ENCODE data around the gene SUGCT. TPM values are rescaled to one million over a fixed set of nuclear protein-coding genes. Genes with fewer than 3 reads are reported as not detected.

Gene SUGCT
- total and polyA plus RNA-seq, 4 donors, result 37.9 to 152 (median 53.2) TPM

DNA sequence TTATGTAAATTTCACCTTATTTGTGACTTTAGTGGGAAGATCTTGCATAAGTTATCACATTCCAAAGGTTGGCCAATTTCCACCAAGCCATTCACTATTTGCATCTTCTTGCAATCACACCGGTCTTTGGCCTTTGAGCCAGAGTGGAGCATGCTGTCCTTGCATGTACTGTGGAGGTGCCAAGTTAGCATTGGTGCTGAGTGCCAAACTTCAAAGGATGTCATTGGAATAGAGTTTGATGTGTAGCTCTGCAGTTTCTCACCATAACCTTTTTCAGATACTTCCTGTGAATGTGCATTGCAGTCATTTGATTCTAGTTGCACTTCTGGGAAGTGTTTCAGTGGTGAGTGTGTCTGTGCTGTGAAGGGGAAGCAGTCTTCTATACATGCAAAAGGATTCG is 620.6 kb downstream of the SUGCT start:
- ATAC-seq (ENCODE audit: low FRiP score) (no peak), DNase-seq (no peak)
- peaks cover 0 to 4% of the 10 kb centered on the region in 2 donors for H3K4me1 ChIP-seq (ENCODE audit: control insufficient read depth in 1 of 2, insufficient read depth in 2 of 2, low read length in 2 of 2)
- no peak overlapping the region for H3K4me3 ChIP-seq (ENCODE audit: low read length in 2 of 2)
- intact Hi-C loops (cut with DNase I), result no loop called here
- 64 to 72% methylated on average over 2 of the region's 2 CpGs for WGBS, 2 donors
- H3K36me3 ChIP-seq (ENCODE audit: control insufficient read depth in 1 of 2, insufficient read depth in 2 of 2, low read length in 1 of 2), result no peaks in the 10 kb centered on the region
- H3K9me3 ChIP-seq (ENCODE audit: control insufficient read depth, low read length), result no peaks in the 10 kb centered on the region
- no peaks in the 10 kb centered on the region for H3K27me3 ChIP-seq (ENCODE audit: control insufficient read depth in 1 of 2, insufficient read depth in 2 of 2, low read length in 1 of 2)
- no peak overlapping the region for H3K27ac ChIP-seq (ENCODE audit: low read depth in 1 of 2, low read length in 2 of 2)

DNA sequence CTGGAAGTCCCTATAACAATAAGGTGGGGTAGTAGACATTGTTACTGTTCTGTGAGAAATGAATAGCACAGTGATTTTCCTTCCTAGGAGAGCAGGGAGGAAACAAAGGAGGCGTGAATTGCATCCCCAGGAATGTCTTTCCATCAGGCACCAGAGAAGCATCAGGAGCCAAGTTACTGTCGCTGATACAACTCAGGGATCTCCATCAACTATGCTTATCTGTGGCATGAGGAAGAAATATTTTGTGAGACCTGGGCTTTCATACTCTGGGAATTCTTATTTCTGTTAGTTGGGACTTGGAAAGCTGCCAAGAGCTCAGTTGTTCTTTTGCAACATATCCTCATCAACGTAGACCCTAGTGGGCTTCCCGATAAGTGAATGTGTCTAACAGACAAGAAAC is 622.3 kb downstream of the SUGCT start:
- 64 to 66% methylated on average over 4 of the region's 4 CpGs for WGBS, 2 donors
- ATAC-seq (ENCODE audit: low FRiP score) (no peak), DNase-seq (no peak)
- no peak overlapping the region for H3K4me3 ChIP-seq (ENCODE audit: low read length in 2 of 2)
- intact Hi-C loops (cut with DNase I), result no loop called here
- no peaks in the 10 kb centered on the region for H3K36me3 ChIP-seq (ENCODE audit: control insufficient read depth in 1 of 2, insufficient read depth in 2 of 2, low read length in 1 of 2)
- peaks cover 2 to 4% of the 10 kb centered on the region in 2 donors for H3K4me1 ChIP-seq (ENCODE audit: control insufficient read depth in 1 of 2, insufficient read depth in 2 of 2, low read length in 2 of 2)
- H3K27me3 ChIP-seq (ENCODE audit: control insufficient read depth in 1 of 2, insufficient read depth in 2 of 2, low read length in 1 of 2), result no peaks in the 10 kb centered on the region
- H3K27ac ChIP-seq (ENCODE audit: low read depth in 1 of 2, low read length in 2 of 2), result no peak overlapping the region
- no peaks in the 10 kb centered on the region for H3K9me3 ChIP-seq (ENCODE audit: control insufficient read depth, low read length)

DNA sequence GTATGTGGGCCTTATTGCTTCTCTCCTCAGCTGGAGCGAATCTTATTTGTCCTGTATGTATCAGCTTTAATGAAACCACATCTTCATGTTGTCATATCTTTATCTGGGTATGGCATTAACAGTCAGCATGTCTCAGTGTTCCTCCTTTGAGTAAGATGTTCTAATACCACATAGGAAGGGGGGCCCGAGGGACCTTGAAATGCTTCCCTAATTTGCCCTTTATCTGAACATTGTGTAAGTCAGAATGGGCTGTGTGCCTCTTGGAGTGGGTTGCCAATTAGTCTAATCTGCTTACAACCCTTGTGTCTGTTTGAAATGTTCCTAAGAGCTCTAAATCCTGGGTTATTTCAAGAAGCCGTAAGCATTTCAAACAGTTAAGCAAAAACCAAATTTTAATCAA is 623.8 kb downstream of the SUGCT start:
- peaks cover 2 to 6% of the 10 kb centered on the region in 2 donors for H3K4me1 ChIP-seq (ENCODE audit: control insufficient read depth in 1 of 2, insufficient read depth in 2 of 2, low read length in 2 of 2)
- no peak overlapping the region for H3K27ac ChIP-seq (ENCODE audit: low read depth in 1 of 2, low read length in 2 of 2)
- H3K9me3 ChIP-seq (ENCODE audit: control insufficient read depth, low read length), result no peaks in the 10 kb centered on the region
- 91 to 95% methylated on average over 3 of the region's 3 CpGs for WGBS, 2 donors
- DNase-seq (no peak), ATAC-seq (ENCODE audit: low FRiP score) (no peak)
- intact Hi-C loops (cut with DNase I), result no loop called here
- no peak overlapping the region for H3K4me3 ChIP-seq (ENCODE audit: low read length in 2 of 2)
- no peaks in the 10 kb centered on the region for H3K36me3 ChIP-seq (ENCODE audit: control insufficient read depth in 1 of 2, insufficient read depth in 2 of 2, low read length in 1 of 2)
- no peaks in the 10 kb centered on the region for H3K27me3 ChIP-seq (ENCODE audit: control insufficient read depth in 1 of 2, insufficient read depth in 2 of 2, low read length in 1 of 2)

DNA sequence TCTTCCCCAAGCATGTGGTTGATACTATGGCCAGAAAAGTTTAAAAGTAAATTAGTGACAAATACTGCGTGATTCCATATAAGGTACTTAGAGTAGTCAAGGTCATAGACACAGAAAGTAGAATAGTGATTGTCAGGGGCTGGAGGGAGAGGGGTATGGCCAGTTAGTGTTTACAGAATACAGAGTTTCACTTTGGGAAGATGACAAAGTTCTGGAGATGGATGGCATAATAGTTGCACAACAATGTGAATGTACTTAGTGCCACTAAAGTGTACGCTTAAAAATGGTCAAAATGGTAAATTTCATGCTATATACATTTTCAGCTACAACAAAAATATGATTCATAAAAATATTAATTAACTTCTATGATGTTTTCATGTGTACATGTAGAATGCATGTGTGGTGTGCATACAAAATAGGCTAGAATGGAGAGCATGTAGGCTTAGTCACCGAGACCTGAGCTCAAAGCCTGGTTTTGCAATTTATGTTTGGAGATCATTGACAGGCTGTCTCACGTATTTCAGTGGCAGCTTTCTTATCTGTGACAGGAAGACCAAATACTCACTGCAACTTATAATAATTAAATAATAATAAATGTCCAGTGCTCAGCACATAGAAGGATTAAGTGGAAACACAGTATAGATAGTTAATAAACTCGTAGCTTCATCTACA is 625.6 kb downstream of the SUGCT start:
- intact Hi-C loops (cut with DNase I), result loop anchor here (5.0 to 10.0 kb wide), 3 partner anchors 433 to 937 kb away; no protein-coding TSS in a partner anchor
- WGBS, 2 donors, result 87% methylated on average over 5 of the region's 5 CpGs

DNA sequence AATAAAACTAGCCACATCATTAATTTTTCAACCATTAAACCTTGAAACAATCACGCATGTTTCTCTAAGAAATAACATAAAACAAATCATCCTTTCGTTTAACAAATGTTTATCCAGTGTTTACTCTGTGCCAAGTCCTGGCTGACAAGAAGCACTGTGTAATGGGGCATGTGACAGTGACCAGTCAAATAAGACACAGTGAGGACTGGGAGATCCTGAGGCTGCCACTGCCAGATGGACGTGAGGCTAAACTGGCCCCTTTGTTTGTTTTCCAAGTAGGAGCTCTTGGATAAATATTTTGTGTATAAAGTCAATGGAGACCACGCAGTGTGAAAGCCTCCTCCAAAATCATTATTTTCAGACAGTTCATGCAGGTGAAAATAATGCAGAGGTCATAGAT is 626.2 kb downstream of the SUGCT start:
- WGBS, 2 donors, result 41 to 46% methylated on average over 4 of the region's 4 CpGs
- DNase-seq, result no peak
- H3K27ac ChIP-seq (ENCODE audit: low read depth in 1 of 2, low read length in 2 of 2), result no peak overlapping the region
- H3K27me3 ChIP-seq (ENCODE audit: control insufficient read depth in 1 of 2, insufficient read depth in 2 of 2, low read length in 1 of 2), result no peaks in the 10 kb centered on the region
- intact Hi-C loops (cut with DNase I), result loop anchor here (5.0 to 10.0 kb wide), 3 partner anchors 434 to 936 kb away; no protein-coding TSS in a partner anchor
- peaks cover 2 to 11% of the 10 kb centered on the region in 2 donors for H3K4me1 ChIP-seq (ENCODE audit: control insufficient read depth in 1 of 2, insufficient read depth in 2 of 2, low read length in 2 of 2)
- no peaks in the 10 kb centered on the region for H3K36me3 ChIP-seq (ENCODE audit: control insufficient read depth in 1 of 2, insufficient read depth in 2 of 2, low read length in 1 of 2)
- no peaks in the 10 kb centered on the region for H3K9me3 ChIP-seq (ENCODE audit: control insufficient read depth, low read length)
- no peak for ATAC-seq (ENCODE audit: low FRiP score)
- H3K4me3 ChIP-seq (ENCODE audit: low read length in 2 of 2), result no peak overlapping the region

More for the DNA sequence above, 625.6 kb downstream of the SUGCT start:
- no peaks in the 10 kb centered on the region for H3K36me3 ChIP-seq (ENCODE audit: control insufficient read depth in 1 of 2, insufficient read depth in 2 of 2, low read length in 1 of 2)
- H3K4me1 ChIP-seq (ENCODE audit: control insufficient read depth in 1 of 2, insufficient read depth in 2 of 2, low read length in 2 of 2), result peaks cover 2 to 11% of the 10 kb centered on the region in 2 donors
- DNase-seq (no peak), ATAC-seq (ENCODE audit: low FRiP score) (no peak)
- no peak overlapping the region for H3K4me3 ChIP-seq (ENCODE audit: low read length in 2 of 2)
- H3K27ac ChIP-seq (ENCODE audit: low read depth in 1 of 2, low read length in 2 of 2), result no peak overlapping the region
- no peaks in the 10 kb centered on the region for H3K27me3 ChIP-seq (ENCODE audit: control insufficient read depth in 1 of 2, insufficient read depth in 2 of 2, low read length in 1 of 2)
- H3K9me3 ChIP-seq (ENCODE audit: control insufficient read depth, low read length), result no peaks in the 10 kb centered on the region

DNA sequence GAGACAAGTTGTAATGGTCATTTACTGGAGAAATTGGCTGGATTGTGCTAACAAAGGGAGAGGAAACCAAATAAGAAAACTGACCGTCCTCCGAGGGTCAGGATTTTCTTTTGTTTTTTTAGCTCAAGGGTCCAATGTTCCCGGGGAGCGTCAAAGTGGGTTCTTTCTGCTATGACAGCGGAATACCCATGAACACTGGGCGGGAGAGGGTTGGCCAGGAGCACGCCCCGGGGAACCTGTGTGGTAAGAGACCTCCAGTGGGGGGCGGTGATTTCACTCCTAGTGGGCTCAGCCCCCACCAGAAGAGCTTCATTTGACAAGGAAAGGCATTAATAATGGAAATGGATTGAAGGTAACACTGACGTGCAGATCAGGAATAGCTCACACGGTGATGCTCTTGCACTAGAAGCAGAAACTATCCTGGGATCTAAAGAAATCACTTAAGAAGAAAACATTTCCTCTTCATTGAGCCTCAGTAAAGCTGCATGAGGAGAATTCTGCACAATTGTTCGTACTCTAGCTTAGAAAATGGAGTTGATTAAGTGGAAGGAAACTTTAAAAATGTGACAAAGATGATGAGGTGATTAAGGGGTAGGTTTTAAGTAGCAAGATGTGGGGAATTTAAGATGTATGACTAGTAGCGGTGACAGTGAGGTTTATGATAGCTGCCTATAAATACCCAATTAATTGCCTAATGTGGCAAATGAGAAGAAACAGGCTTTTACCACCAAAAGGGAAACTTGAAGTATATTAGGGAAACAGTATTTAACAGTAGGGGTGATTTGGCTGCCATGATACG is 627.2 kb downstream of the SUGCT start:
- Histone ChIP-seq H3K4me3 (ENCODE audit: low read length in 2 of 2) (no peak overlapping the region), H3K36me3 (ENCODE audit: control insufficient read depth in 1 of 2, insufficient read depth in 2 of 2, low read length in 1 of 2) (no peaks in the 10 kb centered on the region), H3K27ac (ENCODE audit: low read depth in 1 of 2, low read length in 2 of 2) (no peak overlapping the region), H3K4me1 (ENCODE audit: control insufficient read depth in 1 of 2, insufficient read depth in 2 of 2, low read length in 2 of 2) (peaks cover 2 to 8% of the 10 kb centered on the region in 2 donors), H3K27me3 (ENCODE audit: control insufficient read depth in 1 of 2, insufficient read depth in 2 of 2, low read length in 1 of 2) (no peaks in the 10 kb centered on the region), H3K9me3 (ENCODE audit: control insufficient read depth, low read length) (no peaks in the 10 kb centered on the region)
- ATAC-seq (ENCODE audit: low FRiP score) (no peak), DNase-seq (no peak)
- intact Hi-C loops (cut with DNase I), result loop anchor here (5.0 to 10.0 kb wide), 3 partner anchors 435 to 935 kb away; no protein-coding TSS in a partner anchor
- WGBS, 2 donors, result 81 to 85% methylated on average over 14 of the region's 14 CpGs

DNA sequence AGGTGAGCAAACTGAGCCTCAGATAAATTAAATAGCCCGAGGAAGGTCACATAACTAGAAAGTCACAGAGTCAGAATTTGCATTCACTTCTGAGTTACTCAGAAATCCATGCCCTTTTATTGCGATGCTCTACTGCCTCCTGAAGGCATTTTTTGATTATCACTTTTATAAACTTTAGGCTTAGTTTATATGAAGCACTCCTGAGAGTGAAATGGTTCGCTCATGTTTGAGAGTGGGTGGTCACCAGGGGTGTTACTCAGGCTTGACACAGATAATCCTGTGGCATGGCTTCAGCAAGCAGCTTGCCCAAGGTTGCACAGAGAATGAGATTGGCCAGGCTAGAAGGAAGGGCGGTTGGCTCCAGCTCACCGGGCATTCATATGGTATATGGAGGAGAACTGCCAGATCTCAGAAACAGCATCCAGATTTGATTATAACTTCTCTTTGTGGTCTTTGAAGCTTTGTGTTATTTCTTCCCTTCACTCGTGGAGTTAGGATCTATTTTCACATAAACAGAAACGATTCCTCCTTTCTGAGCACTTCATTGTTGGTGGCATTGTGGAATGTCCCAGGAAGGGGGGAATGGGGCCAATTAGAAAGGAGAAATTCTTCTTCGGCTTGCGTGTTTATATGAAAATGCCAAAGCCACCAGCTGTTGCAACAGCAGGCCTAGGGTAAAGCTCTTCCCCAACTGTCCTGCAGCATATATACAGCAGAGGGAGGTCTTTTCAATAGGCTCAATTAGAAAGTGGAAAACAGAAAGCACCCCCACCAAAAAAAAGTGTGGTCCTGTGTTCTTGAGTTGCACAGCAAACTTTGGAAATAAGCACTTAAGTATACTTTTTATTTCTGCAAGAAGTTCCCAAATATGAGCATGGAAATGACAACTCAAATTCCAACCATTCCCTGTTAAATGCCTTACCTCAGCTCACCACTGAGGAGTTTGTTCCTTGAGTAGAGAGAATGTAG is 628.8 kb downstream of the SUGCT start:
- DNase-seq, result no peak
- Histone ChIP-seq H3K4me3 (ENCODE audit: low read length in 2 of 2) (peak overlapping the region in 1 of 2 donors; percentile 18), H3K36me3 (ENCODE audit: control insufficient read depth in 1 of 2, insufficient read depth in 2 of 2, low read length in 1 of 2) (no peaks in the 10 kb centered on the region), H3K4me1 (ENCODE audit: control insufficient read depth in 1 of 2, insufficient read depth in 2 of 2, low read length in 2 of 2) (peaks cover 2 to 7% of the 10 kb centered on the region in 2 donors), H3K27me3 (ENCODE audit: control insufficient read depth in 1 of 2, insufficient read depth in 2 of 2, low read length in 1 of 2) (no peaks in the 10 kb centered on the region), H3K9me3 (ENCODE audit: control insufficient read depth, low read length) (no peaks in the 10 kb centered on the region), H3K27ac (ENCODE audit: low read depth in 1 of 2, low read length in 2 of 2) (peak overlapping the region; percentile 14 to 69)
- intact Hi-C loops (cut with DNase I), result loop anchor here (5.0 to 10.0 kb wide), 3 partner anchors 436 to 934 kb away; no protein-coding TSS in a partner anchor
- WGBS, 2 donors, result 23 to 28% methylated on average over 9 of the region's 9 CpGs
- ATAC-seq (ENCODE audit: low FRiP score), result peak; percentile 39

DNA sequence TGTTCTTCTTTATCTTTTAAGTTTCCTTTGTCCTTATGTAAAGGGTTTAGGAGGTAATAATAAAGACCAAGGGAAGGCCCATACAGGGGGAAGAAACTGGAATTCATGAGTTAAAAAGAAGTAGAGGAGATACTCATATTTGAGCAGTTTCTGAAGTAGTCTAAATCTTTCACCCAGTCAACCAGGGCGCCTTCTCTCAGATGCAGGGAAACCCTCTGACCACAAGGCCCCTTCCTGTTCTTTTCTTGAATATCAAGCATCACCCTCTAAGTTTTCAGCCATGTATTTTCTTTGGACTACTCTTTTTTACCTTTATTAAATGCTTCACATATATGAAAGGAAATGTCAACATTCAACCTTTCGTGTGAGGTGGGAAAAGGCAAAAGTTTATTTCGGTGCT is 630.8 kb downstream of the SUGCT start:
- Histone ChIP-seq H3K36me3 (ENCODE audit: control insufficient read depth in 1 of 2, insufficient read depth in 2 of 2, low read length in 1 of 2) (no peaks in the 10 kb centered on the region), H3K4me3 (ENCODE audit: low read length in 2 of 2) (no peak overlapping the region), H3K27ac (ENCODE audit: low read depth in 1 of 2, low read length in 2 of 2) (no peak overlapping the region), H3K27me3 (ENCODE audit: control insufficient read depth in 1 of 2, insufficient read depth in 2 of 2, low read length in 1 of 2) (no peaks in the 10 kb centered on the region), H3K4me1 (ENCODE audit: control insufficient read depth in 1 of 2, insufficient read depth in 2 of 2, low read length in 2 of 2) (peaks cover 2 to 7% of the 10 kb centered on the region in 2 donors), H3K9me3 (ENCODE audit: control insufficient read depth, low read length) (no peaks in the 10 kb centered on the region)
- intact Hi-C loops (cut with DNase I), result loop anchor here in 1 of 2 donors (10.0 kb wide), 1 partner anchor 531 kb away; no protein-coding TSS in a partner anchor
- WGBS, 2 donors, result 82 to 85% methylated on average over 3 of the region's 3 CpGs
- no peak for ATAC-seq (ENCODE audit: low FRiP score)
- DNase-seq, result no peak
